Naive B cell (primary cell): ENCODE results near the gene SDC3. TPM values are rescaled to one million over a fixed set of nuclear protein-coding genes. Genes with fewer than 3 reads are reported as not detected.

Source experiments
- polyA plus RNA-seq, 6 donors: library from polyadenylated mRNA; unstranded; fragments of 300-500 nt; fragmentation: Illumina TruSeq; gene quantifications; one replicate each; pipeline ENCODE4 v1.2.3, GENCODE V29; 2021; ENCODE audit warnings: low read depth in 6 of 6

SDC3 gene
- polyA plus RNA-seq, 6 donors from 2014 or later, result 0.04 TPM; not detected in 5

Other genes with a start within 250 kb of the SDC3 start
- 1 to 10 TPM in 2 of 6 donors, under 1 TPM in 4; 0.21 to 3.1 (median 0.39) TPM for gene MATN1, start 185.2 kb downstream of the SDC3 start, polyA plus RNA-seq
- gene LAPTM5, start 151.0 kb downstream of the SDC3 start, polyA plus RNA-seq, result 1,000 to 10,000 TPM; 1,442 to 2,525 (median 1,701) TPM
- 100 to 1,000 TPM in 5 of 6 donors, 10 to 100 TPM in 1; 93.0 to 121 (median 109) TPM for gene PUM1, start 157.0 kb upstream of the SDC3 start, polyA plus RNA-seq